SK-N-SH (cell line): Measurements from ENCODE around the gene WNK1.
A peak's percentile ranks its signal among the peaks of the same experiment; 100 is the strongest.

ENCODE experiments used
- CHD2 ChIP-seq: fragments of 150-350 bp; IDR thresholded peaks from 2 replicates; pipeline ENCODE4 v1.6.1; 2018; ENCODE audit warnings: low read length; ENCODE audit not compliant: partially characterized antibody
- ELF1 ChIP-seq: IDR thresholded peaks from 2 replicates; pipeline ENCODE4 v1.4.0; 2012
- EP300 ChIP-seq, 2 experiments: IDR thresholded peaks; 2 replicates each; pipeline versions ENCODE4 v1.4.0 to v1.6.1; 2012; ENCODE audit warnings: borderline replicate concordance in 1 of 2, low read depth in 1 of 2, low read length in 1 of 2
- FOSL2 ChIP-seq: IDR thresholded peaks from 2 replicates; pipeline ENCODE4 v1.4.0; 2012; ENCODE audit warnings: low read depth, mild to moderate bottlenecking, moderate library complexity, borderline replicate concordance
- FOXJ3 ChIP-seq: sonication (generic); formaldehyde crosslinking; IDR thresholded peaks from 2 replicates; pipeline ENCODE4 v1.5.1; 2020; ENCODE audit warnings: mild to moderate bottlenecking, missing genetic modification reagents
- FOXM1 ChIP-seq: IDR thresholded peaks from 2 replicates; pipeline ENCODE4 v1.4.0; 2012; ENCODE audit warnings: low read depth, mild to moderate bottlenecking
- RAD21 ChIP-seq: IDR thresholded peaks from 2 replicates; pipeline ENCODE4 v1.6.1; 2012; ENCODE audit warnings: mild to moderate bottlenecking, low read length
- REST ChIP-seq: IDR thresholded peaks from 2 replicates; pipeline ENCODE4 v1.6.1; 2012; ENCODE audit warnings: mild to moderate bottlenecking, low read depth, low read length, moderate library complexity
- SIN3A ChIP-seq: IDR thresholded peaks from 2 replicates; pipeline ENCODE4 v1.6.1; 2012; ENCODE audit warnings: low read depth, mild to moderate bottlenecking, low read length, moderate library complexity, borderline replicate concordance
- TCF12 ChIP-seq: IDR thresholded peaks from 2 replicates; pipeline ENCODE4 v1.4.0; 2012
- ZBTB33 ChIP-seq: IDR thresholded peaks from 2 replicates; pipeline ENCODE4 v1.4.0; 2012; ENCODE audit warnings: low read depth, borderline replicate concordance
- TF ChIP-seq, protein P1 (sequence below): fragments of 200-600 bp; sonication (generic); IDR thresholded peaks from 2 replicates; pipeline ENCODE4 v1.6.1; 2017; ENCODE audit warnings: antibody characterized with exemption, mild to moderate bottlenecking, moderate library complexity
- TF ChIP-seq, protein P2 (sequence below): IDR thresholded peaks from 2 replicates; pipeline ENCODE4 v1.4.0; 2012; ENCODE audit warnings: low read depth
- TF ChIP-seq, protein P3 (sequence below): fragments of 150-350 bp; IDR thresholded peaks from 2 replicates; pipeline ENCODE4 v1.6.1; 2017; ENCODE audit warnings: antibody characterized with exemption, low read length, low read depth, borderline replicate concordance

DNA sequence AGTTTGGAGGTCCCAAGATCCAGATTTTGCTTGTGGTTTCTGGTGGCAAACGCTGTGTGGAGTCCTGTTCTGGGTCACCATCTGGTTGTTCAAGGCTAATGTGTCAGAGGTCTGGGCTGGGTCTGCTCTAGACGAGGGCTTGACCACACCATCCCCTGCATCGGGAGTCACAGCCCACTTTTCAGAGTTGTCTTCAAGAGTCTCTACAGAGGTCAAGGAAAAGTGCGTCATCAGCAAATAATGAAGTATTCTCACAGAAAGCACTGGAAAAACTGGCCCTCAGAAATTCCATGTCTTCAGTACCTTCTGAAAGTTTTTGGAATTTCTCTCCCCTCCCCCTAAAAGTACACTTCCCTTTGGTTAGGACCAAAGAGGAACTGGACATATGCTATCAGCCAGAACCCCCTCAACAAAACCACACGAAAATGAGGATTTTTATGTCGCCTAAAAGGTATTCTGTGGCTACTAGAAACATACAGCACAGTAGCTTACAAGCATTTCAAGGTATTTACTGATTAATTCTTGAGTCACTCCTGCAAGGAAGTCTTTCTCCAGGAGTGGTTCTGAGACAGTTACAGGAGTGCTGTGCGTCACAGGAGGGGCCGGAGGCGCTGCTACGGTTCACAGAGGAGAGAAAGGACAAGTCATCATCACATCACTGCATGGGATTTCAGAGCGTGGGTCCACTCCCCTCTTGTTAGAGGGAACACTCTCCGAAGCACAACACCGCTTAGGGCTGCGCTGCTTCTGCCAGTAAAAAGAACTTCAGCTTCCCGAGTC lies 161.7 kb downstream of the WNK1 start:
- TF ChIP-seq, protein P1, sequence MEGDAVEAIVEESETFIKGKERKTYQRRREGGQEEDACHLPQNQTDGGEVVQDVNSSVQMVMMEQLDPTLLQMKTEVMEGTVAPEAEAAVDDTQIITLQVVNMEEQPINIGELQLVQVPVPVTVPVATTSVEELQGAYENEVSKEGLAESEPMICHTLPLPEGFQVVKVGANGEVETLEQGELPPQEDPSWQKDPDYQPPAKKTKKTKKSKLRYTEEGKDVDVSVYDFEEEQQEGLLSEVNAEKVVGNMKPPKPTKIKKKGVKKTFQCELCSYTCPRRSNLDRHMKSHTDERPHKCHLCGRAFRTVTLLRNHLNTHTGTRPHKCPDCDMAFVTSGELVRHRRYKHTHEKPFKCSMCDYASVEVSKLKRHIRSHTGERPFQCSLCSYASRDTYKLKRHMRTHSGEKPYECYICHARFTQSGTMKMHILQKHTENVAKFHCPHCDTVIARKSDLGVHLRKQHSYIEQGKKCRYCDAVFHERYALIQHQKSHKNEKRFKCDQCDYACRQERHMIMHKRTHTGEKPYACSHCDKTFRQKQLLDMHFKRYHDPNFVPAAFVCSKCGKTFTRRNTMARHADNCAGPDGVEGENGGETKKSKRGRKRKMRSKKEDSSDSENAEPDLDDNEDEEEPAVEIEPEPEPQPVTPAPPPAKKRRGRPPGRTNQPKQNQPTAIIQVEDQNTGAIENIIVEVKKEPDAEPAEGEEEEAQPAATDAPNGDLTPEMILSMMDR = no peak
- TF ChIP-seq EP300 (IDR thresholded peaks at IDR 0.05; ENCODE audit: borderline replicate concordance in 1 of 2, low read depth in 1 of 2, low read length in 1 of 2) = no peak
- TF ChIP-seq, protein P2, sequence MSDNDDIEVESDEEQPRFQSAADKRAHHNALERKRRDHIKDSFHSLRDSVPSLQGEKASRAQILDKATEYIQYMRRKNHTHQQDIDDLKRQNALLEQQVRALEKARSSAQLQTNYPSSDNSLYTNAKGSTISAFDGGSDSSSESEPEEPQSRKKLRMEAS = no peak
- no peak for TF ChIP-seq FOXJ3 (CRISPR knock-in tag)
- TF ChIP-seq RAD21 = no peak
- TF ChIP-seq ZBTB33 = no peak
- no peak for TF ChIP-seq SIN3A
- TF ChIP-seq, protein P3, sequence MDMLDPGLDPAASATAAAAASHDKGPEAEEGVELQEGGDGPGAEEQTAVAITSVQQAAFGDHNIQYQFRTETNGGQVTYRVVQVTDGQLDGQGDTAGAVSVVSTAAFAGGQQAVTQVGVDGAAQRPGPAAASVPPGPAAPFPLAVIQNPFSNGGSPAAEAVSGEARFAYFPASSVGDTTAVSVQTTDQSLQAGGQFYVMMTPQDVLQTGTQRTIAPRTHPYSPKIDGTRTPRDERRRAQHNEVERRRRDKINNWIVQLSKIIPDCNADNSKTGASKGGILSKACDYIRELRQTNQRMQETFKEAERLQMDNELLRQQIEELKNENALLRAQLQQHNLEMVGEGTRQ = no peak
- TF ChIP-seq FOXM1 = no peak
- peak; percentile 39; the same call in 1 of the 2 replicates for TF ChIP-seq FOSL2
- TF ChIP-seq TCF12 = no peak
- no peak for TF ChIP-seq CHD2
- no peak for TF ChIP-seq REST
- TF ChIP-seq ELF1 = no peak
